BLaER1 treated with 17β-estradiol and CSF1 and Interleukin-3, amounts not matched to agents 10 nM and 100 nM (cell line): ENCODE data around the gene TP73.

Experiments
- H3K27ac ChIP-seq, 11 experiments: shearing (Covaris generic); formaldehyde crosslinking; 2 replicates each; pipeline ENCODE4 v1.8.1; 2022
- H3K27me3 ChIP-seq, 11 experiments: shearing (Covaris generic); formaldehyde crosslinking; 2 replicates each; pipeline ENCODE4 v1.8.1; 2022
- H3K36me3 ChIP-seq, 11 experiments: shearing (Covaris generic); formaldehyde crosslinking; 2 replicates each; pipeline ENCODE4 v1.8.1; 2022
- H3K4me1 ChIP-seq, 10 experiments: shearing (Covaris generic); formaldehyde crosslinking; 2 replicates each; pipeline ENCODE4 v1.8.1; 2022
- H3K4me2 ChIP-seq, 11 experiments: shearing (Covaris generic); formaldehyde crosslinking; 2 replicates each; pipeline ENCODE4 v1.8.1; 2022
- H3K4me3 ChIP-seq, 10 experiments: shearing (Covaris generic); formaldehyde crosslinking; 2 replicates each; pipeline ENCODE4 v1.8.1; 2022
- H3K9ac ChIP-seq, 11 experiments: shearing (Covaris generic); formaldehyde crosslinking; 2 replicates each; pipeline ENCODE4 v1.8.1; 2022
- H3K9me3 ChIP-seq, 11 experiments: shearing (Covaris generic); formaldehyde crosslinking; replicated peaks in 1 of 11; 2 replicates each; pipeline ENCODE4 v1.8.1; 2022
- H4K20me1 ChIP-seq, 11 experiments: shearing (Covaris generic); formaldehyde crosslinking; 2 replicates each; pipeline ENCODE4 v1.8.1; 2022
- Cebpa-rat ChIP-seq, 11 experiments: shearing (Covaris generic); IDR thresholded peaks; 2 replicates each; pipeline ENCODE4 v1.8.1; 2022

The TP73 gene

GRCh38 chr1:3651930-3652547 lies at the start of gene TP73:
Gene TP73 (plus strand): TSS chr1:3652516. CDS start chr1:3682366, 29,850 bp downstream.
- Histone ChIP-seq H3K4me3 (peak within 1 kb of the TSS in 1 of 10 experiments; percentile 7; a peak in 2 of 20 replicates), H3K4me1 (peaks cover 21 to 32% (median 24%) of the 10 kb centered on the region in 10 experiments), H4K20me1 (peaks cover 0 to 6% (median 0%) of the 10 kb centered on the region in 11 experiments; a peak in 2 of 22 replicates), H3K9me3 (peaks cover 0 to 13% (median 10%) of the 10 kb centered on the region in 11 experiments; a peak in 12 of 22 replicates), H3K27me3 (peaks cover 51 to 68% (median 55%) of the 10 kb centered on the region in 11 experiments), H3K9ac (no peak within 1 kb of the TSS), H3K4me2 (peak within 1 kb of the TSS in 2 of 11 experiments; percentile 5 to 28; a peak in 2 of 22 replicates), H3K36me3 (peaks cover 4 to 14% (median 7%) of the 10 kb centered on the region in 11 experiments; a peak in 21 of 22 replicates), H3K27ac (no peak within 1 kb of the TSS)
- TF ChIP-seq Cebpa-rat (IDR thresholded peaks at IDR 0.05) = no peak

- H3K9ac ChIP-seq = 0 out of 22 replicates have a peak overlapping the region, but pooled peaks of 1 of the 11 experiments have one; percentile 5
- H4K20me1 ChIP-seq = peaks cover 0 to 100% (median 90%) of the 10 kb centered on the region in 11 experiments; a peak in 17 of 22 replicates
- no peaks in the 10 kb centered on the region for H3K9me3 ChIP-seq
- H3K4me3 ChIP-seq = no peak overlapping the region
- H3K36me3 ChIP-seq = peaks cover 0 to 61% (median 22%) of the 10 kb centered on the region in 11 experiments; a peak in 12 of 22 replicates
- TF ChIP-seq Cebpa-rat (IDR thresholded peaks at IDR 0.05) = no peak
- H3K27ac ChIP-seq = no peak overlapping the region
- peaks cover 0 to 12% (median 0%) of the 10 kb centered on the region in 11 experiments; a peak in 2 of 22 replicates for H3K27me3 ChIP-seq
- peak overlapping the region in 6 of 11 experiments; percentile 23 to 100 (median 94); a peak in 3 of 22 replicates for H3K4me2 ChIP-seq
- peaks cover 24 to 97% (median 79%) of the 10 kb centered on the region in 10 experiments for H3K4me1 ChIP-seq
Measured at GRCh38 chr1:3603156-3603555, 49.2 kb upstream of the TP73 start.

- H3K4me3 ChIP-seq = no peak overlapping the region
- peaks cover 0 to 100% (median 95%) of the 10 kb centered on the region in 11 experiments; a peak in 17 of 22 replicates for H4K20me1 ChIP-seq
- H3K9me3 ChIP-seq = no peaks in the 10 kb centered on the region
- H3K9ac ChIP-seq = no peak overlapping the region
- H3K27ac ChIP-seq = no peak overlapping the region
- no peak for TF ChIP-seq Cebpa-rat (IDR thresholded peaks at IDR 0.05)
- H3K4me2 ChIP-seq = peak overlapping the region in 3 of 11 experiments; percentile 1 to 96 (median 1); a peak in 2 of 22 replicates
- peaks cover 0 to 12% (median 0%) of the 10 kb centered on the region in 11 experiments; a peak in 1 of 22 replicates for H3K27me3 ChIP-seq
- H3K4me1 ChIP-seq = peaks cover 24 to 97% (median 79%) of the 10 kb centered on the region in 10 experiments
- peaks cover 0 to 61% (median 22%) of the 10 kb centered on the region in 11 experiments; a peak in 12 of 22 replicates for H3K36me3 ChIP-seq
Measured at GRCh38 chr1:3603571-3604467, 48.5 kb upstream of the TP73 start.

GRCh38 chr1:3604468-3604974 lies 47.8 kb upstream of the TP73 start:
- H3K4me1 ChIP-seq = peaks cover 24 to 97% (median 79%) of the 10 kb centered on the region in 10 experiments
- H3K27ac ChIP-seq = no peak overlapping the region
- peak overlapping the region in 1 of 11 experiments; percentile 1; a peak in 1 of 22 replicates for H3K4me2 ChIP-seq
- peaks cover 0 to 100% (median 94%) of the 10 kb centered on the region in 11 experiments; a peak in 17 of 22 replicates for H4K20me1 ChIP-seq
- H3K9ac ChIP-seq = no peak overlapping the region
- no peak overlapping the region for H3K4me3 ChIP-seq
- peaks cover 0 to 61% (median 22%) of the 10 kb centered on the region in 11 experiments; a peak in 12 of 22 replicates for H3K36me3 ChIP-seq
- no peak for TF ChIP-seq Cebpa-rat (IDR thresholded peaks at IDR 0.05)
- H3K27me3 ChIP-seq = 0 out of 22 replicates have a peak, but pooled peaks cover 0 to 5% (median 0%) of the 10 kb centered on the region in 11 experiments
- H3K9me3 ChIP-seq = no peaks in the 10 kb centered on the region

GRCh38 chr1:3604997-3605823 lies 47.1 kb upstream of the TP73 start:
- Histone ChIP-seq H3K9me3 (no peaks in the 10 kb centered on the region), H3K36me3 (peaks cover 0 to 61% (median 22%) of the 10 kb centered on the region in 11 experiments; a peak in 12 of 22 replicates), H3K9ac (no peak overlapping the region), H3K4me1 (peaks cover 24 to 97% (median 79%) of the 10 kb centered on the region in 10 experiments), H4K20me1 (peaks cover 0 to 100% (median 96%) of the 10 kb centered on the region in 11 experiments; a peak in 17 of 22 replicates), H3K4me2 (peak overlapping the region in 3 of 11 experiments; percentile 1 to 21 (median 4); a peak in 2 of 22 replicates), H3K27ac (no peak overlapping the region), H3K27me3 (peaks cover 0 to 7% (median 0%) of the 10 kb centered on the region in 11 experiments; a peak in 1 of 22 replicates), H3K4me3 (no peak overlapping the region)
- no peak for TF ChIP-seq Cebpa-rat (IDR thresholded peaks at IDR 0.05)

- TF ChIP-seq Cebpa-rat (IDR thresholded peaks at IDR 0.05) = no peak
- H3K27ac ChIP-seq = no peak overlapping the region
- H4K20me1 ChIP-seq = peaks cover 0 to 95% (median 82%) of the 10 kb centered on the region in 11 experiments; a peak in 18 of 22 replicates
- H3K4me3 ChIP-seq = no peak overlapping the region
- peaks cover 33 to 88% (median 68%) of the 10 kb centered on the region in 10 experiments for H3K4me1 ChIP-seq
- H3K36me3 ChIP-seq = peaks cover 0 to 44% (median 19%) of the 10 kb centered on the region in 11 experiments; a peak in 12 of 22 replicates
- peaks cover 0 to 12% (median 4%) of the 10 kb centered on the region in 11 experiments; a peak in 18 of 22 replicates for H3K27me3 ChIP-seq
- H3K9ac ChIP-seq = 0 out of 22 replicates have a peak overlapping the region, but pooled peaks of 2 of the 11 experiments have one; percentile 5 to 20
- H3K4me2 ChIP-seq = peak overlapping the region in 8 of 11 experiments; percentile 9 to 100 (median 98); a peak in 13 of 22 replicates
- H3K9me3 ChIP-seq = no peaks in the 10 kb centered on the region
Measured at GRCh38 chr1:3606779-3607702, 45.3 kb upstream of the TP73 start.
